NB4 (cell line): ENCODE results near the gene MAN2A1.
"Not testable (repeated sequence)": the region's sequence is repeated elsewhere in the genome, so short reads cannot be mapped to it uniquely, and the experiment has no call there.

Source experiments
- DNase-seq: peaks from one replicate; pipeline ENCODE4 v3.0.0; 2010; ENCODE audit warnings: low read depth
- H3K4me3 ChIP-seq: one replicate; pipeline ENCODE4 v1.5.1; 2011; ENCODE audit warnings: mild to moderate bottlenecking, low read depth, low read length, moderate library complexity
- MYC ChIP-seq: IDR thresholded peaks from 2 replicates; pipeline ENCODE4 v1.6.1; 2011; ENCODE audit warnings: low read depth, low read length
- POLR2A ChIP-seq: IDR thresholded peaks from 2 replicates; pipeline ENCODE4 v1.6.1; 2011; ENCODE audit warnings: mild to moderate bottlenecking; ENCODE audit not compliant: insufficient read length; ENCODE audit errors: extremely low read depth
- TF ChIP-seq, protein P1 (sequence below): IDR thresholded peaks from one replicate; pipeline ENCODE4 v1.5.1; 2012; ENCODE audit warnings: low read depth, low read length
- TF ChIP-seq, protein P2 (sequence below): IDR thresholded peaks from 2 replicates; pipeline ENCODE4 v1.6.1; 2011; ENCODE audit warnings: low read depth, low read length

MAN2A1 gene

DNA sequence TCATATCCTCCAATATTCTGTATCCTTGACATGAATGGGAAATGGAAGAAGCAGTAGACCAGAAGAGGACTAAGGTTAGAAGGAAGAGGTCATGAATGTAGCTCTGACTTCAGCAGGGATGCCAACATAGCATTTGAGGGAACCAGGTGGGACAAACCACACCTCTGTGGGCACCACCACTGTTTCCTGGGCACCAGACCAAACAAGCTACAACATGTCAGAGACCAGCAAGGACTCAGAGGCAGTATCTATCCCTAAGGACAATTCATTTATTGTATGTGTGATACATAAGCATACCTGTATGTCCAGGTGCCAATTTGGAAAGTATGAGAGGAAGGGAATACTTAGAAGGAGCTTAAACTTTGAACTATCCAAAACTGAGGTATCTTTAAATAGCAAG is 192.8 kb downstream of the MAN2A1 start:
- no peak overlapping the region for H3K4me3 ChIP-seq
- TF ChIP-seq, protein P1, sequence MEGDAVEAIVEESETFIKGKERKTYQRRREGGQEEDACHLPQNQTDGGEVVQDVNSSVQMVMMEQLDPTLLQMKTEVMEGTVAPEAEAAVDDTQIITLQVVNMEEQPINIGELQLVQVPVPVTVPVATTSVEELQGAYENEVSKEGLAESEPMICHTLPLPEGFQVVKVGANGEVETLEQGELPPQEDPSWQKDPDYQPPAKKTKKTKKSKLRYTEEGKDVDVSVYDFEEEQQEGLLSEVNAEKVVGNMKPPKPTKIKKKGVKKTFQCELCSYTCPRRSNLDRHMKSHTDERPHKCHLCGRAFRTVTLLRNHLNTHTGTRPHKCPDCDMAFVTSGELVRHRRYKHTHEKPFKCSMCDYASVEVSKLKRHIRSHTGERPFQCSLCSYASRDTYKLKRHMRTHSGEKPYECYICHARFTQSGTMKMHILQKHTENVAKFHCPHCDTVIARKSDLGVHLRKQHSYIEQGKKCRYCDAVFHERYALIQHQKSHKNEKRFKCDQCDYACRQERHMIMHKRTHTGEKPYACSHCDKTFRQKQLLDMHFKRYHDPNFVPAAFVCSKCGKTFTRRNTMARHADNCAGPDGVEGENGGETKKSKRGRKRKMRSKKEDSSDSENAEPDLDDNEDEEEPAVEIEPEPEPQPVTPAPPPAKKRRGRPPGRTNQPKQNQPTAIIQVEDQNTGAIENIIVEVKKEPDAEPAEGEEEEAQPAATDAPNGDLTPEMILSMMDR = no peak
- DNase-seq = no peak

DNA sequence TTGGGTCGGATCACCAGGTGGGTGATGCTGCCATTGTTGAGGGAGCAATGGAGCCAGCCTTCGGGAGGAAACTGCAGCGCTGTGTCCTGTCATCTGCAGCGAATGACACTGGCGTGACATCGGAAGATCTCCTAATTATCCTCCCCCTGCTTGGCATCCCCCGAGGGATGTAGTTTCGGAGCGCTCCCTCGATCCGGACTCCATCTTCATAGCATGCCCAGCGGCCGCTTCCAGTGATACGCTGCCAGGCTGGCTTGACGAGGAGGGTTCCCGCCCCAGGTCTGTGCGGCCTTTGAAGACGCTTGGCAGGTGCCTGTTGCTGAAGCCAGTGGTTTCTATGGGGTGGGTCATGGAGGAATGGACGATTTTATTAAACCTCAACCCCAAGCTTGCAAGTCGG is 194.9 kb downstream of the MAN2A1 start:
- TF ChIP-seq POLR2A = no peak
- TF ChIP-seq, protein P2, sequence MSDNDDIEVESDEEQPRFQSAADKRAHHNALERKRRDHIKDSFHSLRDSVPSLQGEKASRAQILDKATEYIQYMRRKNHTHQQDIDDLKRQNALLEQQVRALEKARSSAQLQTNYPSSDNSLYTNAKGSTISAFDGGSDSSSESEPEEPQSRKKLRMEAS = no peak
- TF ChIP-seq MYC = no peak
- TF ChIP-seq, protein P1 = no peak
- H3K4me3 ChIP-seq = no peak overlapping the region
- DNase-seq = no peak

DNA sequence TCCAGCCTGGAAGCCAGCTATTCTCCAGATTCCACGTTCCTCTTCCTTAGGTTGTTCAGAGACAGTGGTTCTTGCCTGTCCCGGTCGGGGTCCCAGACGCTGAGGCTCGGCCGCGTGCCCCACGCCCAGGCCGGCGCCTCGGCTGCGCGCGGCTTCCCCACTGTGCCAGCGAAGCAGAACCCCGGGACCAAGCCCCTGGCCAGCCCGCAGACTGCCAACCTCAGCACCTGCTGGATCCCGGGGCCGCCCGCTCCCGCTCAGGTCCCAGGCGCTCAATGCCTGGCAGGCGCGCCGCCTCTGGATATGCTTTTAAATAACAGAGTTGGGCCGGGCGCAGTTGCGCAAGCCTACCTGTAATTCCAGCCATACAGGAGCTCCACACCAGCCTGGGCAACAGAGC is 195.5 kb downstream of the MAN2A1 start:
- H3K4me3 ChIP-seq = no peak overlapping the region
- no peak for DNase-seq
- no peak for TF ChIP-seq POLR2A

DNA sequence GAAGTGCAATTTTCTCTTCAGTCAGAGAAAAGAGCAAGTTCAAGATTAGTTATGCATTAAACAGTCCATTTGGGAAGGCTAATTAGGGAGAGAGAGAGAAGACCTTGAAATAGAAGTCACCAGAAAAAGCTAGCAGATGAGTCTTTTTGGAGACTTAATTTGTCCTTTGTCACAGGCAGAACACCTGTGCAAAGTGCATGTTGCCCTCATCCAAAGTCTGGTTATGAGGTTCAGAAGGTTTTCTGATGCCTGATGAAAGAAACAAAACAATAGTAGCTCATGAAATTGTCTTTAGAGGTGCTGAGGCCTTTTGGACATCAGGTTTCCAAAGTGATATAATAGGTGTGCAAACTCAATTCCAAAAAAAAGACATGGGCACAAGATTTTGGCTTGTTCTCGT is 199.3 kb downstream of the MAN2A1 start:
- H3K4me3 ChIP-seq = no peak overlapping the region
- no peak for TF ChIP-seq POLR2A
- TF ChIP-seq, protein P2 = no peak
- TF ChIP-seq, protein P1 = no peak
- TF ChIP-seq MYC = no peak
- DNase-seq = no peak

DNA sequence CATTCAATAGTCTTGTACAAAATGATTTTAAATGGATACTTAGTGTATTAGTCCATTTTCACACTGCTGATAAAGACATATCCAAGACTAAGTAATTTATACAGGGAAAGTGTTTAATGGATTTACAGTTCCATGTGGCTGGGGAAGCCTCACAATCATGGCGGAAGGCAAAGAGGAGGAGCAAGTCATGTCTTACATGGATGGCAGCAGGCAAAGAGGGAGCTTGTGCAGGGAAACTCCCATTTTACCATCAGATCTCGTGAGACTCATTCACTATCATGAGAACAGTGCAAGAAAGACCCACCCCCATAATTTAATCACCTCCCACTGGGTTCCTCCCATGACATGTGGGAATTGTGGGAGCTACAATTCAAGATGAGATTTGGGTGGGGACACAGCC is 203.5 kb downstream of the MAN2A1 start:
- DNase-seq = not testable (repeated sequence)

DNA sequence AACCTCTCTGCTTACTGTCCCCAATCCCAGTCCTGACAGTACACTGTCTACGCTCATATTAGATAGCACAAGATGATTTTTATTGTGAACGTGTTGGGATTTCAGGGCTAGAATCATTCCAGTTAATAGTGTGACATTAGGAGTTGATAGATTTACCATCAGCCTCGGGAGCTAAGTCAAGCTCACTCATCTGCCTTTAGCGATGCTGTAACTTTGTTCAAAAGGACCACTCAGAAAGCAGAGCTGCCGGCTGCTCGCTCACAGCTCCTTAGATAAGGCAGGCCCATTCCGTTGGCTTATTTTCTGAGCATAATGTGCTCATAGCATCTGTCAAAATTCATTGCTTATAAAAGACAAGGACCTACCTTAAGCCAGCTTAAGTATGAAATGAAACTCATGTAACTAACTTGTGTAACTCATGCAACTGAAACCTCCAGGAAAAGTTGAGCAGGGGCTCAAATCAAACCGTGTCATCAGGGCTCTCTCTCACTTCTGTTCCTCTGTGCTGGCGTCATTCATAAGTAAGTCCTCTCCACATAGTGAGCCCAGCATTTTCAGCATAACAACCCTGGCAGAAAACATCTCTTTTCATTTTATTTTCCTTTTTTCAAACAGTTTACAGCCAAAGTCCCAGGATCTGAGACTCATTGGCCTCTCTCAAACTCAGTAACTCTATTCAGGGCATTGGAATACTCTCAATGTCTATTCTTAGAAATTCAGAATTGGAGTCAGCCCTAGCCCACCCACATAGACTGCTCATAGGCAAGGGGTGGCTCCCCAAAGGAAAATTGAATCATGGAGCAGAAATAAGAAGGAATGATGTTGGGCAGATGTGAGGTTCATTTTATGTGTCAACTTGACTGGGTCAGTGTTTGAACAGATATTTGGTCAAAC is 208.8 kb downstream of the MAN2A1 start:
- no peak for DNase-seq
- no peak overlapping the region for H3K4me3 ChIP-seq
- TF ChIP-seq, protein P1 = no peak
- TF ChIP-seq POLR2A = no peak
- TF ChIP-seq MYC = no peak
- TF ChIP-seq, protein P2 = no peak

More for the DNA sequence above, 203.5 kb downstream of the MAN2A1 start:
- not testable (repeated sequence) for H3K4me3 ChIP-seq

DNA sequence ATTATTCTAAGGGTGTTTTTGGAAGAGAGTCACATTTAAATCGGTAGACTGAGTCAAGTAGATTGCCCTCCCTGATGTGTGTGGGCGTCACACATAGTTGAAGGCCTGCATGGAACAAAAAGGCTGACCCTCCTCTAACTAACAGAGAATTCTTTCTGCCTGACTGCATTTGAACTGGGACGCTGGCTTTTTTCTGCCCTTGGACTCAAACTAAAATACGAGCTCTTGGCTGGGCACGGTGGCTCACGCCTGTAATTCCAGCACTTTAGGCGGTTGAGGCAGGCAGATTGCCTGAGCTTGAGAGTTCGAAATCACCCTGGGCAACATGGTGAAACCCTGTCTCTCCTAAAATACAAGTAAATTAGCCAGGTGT is 209.4 kb downstream of the MAN2A1 start:
- DNase-seq = no peak
- H3K4me3 ChIP-seq = no peak overlapping the region
- TF ChIP-seq, protein P1 = no peak
- TF ChIP-seq, protein P2 = no peak
- TF ChIP-seq POLR2A = no peak
- TF ChIP-seq MYC = no peak
